T1000 (cell line): ENCODE results near the gene AK8.
"Not testable (repeated sequence)": the region's sequence is repeated elsewhere in the genome, so short reads cannot be mapped to it uniquely, and the experiment has no call there.

ENCODE experiments used
- DNase-seq: peaks from one replicate; lab custom pipeline; 2025; ENCODE audit warnings: mixed read lengths; lab: John Stamatoyannopoulos, UW

Gene AK8

DNA sequence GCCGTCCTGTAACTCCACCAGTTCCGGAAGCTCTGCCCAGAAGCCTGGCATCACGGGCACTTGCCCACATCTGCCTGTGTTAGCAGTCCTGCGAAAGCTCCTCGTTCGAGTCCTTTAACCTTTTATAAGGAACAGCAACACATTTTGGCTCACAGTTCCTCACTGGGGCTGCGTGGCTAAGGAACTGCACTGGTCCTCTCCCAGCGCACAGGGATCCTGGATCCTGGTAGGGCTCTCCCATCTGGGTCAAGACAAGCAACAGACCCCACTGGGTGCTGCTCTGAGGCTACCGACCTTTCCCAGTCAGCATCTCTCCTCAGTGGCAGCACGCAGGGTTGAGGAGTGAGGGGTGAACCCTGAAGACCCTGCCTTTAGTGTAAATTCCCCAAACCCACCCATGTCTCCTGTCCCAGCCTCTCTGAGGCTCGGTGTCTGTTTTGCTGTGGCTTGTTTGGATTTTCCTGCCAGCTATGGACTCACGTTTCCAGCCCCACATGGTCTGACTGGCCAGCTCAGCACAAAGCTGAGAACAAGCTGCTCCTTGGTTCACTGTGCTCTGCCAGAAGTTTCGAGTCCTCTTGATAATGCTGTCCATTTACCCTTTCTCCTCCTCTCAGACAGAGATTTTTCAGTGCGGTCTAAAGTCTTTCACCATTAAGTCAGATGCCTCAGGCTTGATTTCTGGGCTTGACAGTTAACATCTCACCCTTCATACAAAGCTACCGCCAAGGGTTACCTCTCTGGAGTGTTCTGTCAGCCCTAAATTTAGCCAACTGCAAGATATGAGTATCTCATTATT is 80.0 kb downstream of the AK8 start:
- no peak for DNase-seq

DNA sequence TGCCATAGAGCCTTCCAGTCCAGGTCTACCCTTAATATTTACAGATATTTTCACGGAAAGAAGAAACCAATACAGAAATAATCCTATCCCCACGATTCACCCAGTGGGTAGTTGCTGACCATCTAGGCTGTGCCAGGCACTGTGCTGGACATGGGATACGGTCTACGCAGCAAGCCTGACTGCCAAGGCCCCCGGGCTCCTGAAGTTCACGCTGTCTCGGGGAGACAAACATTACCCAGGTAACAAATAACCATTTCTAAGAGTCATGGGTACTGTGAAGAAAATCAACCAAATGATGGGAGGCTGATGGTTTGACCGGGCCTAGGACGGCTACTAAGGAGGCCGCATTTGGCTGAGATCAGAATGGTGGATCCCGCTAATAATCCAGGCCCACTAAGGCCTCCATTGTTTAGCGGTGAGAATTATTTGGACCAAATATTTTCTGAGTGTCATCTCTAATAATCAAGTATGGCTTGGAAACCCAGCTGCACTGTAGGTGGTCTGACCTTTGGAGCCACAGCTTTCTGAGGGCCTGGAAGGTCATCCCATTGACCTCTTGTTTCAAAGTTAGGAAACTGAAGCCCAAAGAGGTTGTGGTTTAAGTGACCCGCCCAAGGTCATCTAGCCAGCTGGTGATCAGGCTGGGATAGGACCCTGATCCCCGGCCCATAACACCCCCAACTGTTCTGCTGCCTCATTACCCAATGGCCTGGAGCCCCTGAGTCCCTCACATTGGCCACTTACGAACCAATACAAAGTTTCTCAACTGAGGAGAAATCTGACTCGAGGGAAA is 82.4 kb downstream of the AK8 start:
- DNase-seq = no peak

DNA sequence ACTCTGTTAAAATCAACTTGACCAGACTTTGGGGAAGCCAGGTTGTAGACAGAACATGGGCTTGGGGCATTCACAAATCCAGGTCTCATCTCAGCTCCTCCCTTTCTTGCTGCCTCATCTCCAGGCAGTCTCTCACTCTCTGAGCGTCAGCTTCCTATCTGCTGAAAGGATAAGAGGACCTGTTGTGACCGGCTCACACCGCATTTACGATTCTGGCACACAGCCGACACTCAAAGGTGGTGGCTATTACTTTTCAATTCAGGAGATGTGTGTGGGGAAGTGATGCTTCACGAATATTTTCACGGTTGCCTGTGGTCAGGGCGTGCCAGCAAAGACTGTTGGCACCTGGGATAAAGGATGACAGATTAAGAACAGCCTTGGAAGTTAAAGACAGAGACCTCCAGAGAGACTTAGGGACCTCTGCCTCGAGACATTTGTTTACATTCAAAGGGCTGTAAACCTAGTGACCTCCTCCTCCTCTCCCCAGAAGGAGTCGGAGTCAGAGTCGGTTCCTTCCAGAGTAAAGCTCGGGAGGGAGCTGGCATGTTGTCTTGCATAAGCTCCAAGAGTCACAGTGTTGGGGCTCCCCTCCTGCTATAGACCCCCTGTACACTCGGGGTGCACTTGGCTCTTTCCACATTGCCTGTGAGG is 83.2 kb downstream of the AK8 start:
- no peak for DNase-seq

DNA sequence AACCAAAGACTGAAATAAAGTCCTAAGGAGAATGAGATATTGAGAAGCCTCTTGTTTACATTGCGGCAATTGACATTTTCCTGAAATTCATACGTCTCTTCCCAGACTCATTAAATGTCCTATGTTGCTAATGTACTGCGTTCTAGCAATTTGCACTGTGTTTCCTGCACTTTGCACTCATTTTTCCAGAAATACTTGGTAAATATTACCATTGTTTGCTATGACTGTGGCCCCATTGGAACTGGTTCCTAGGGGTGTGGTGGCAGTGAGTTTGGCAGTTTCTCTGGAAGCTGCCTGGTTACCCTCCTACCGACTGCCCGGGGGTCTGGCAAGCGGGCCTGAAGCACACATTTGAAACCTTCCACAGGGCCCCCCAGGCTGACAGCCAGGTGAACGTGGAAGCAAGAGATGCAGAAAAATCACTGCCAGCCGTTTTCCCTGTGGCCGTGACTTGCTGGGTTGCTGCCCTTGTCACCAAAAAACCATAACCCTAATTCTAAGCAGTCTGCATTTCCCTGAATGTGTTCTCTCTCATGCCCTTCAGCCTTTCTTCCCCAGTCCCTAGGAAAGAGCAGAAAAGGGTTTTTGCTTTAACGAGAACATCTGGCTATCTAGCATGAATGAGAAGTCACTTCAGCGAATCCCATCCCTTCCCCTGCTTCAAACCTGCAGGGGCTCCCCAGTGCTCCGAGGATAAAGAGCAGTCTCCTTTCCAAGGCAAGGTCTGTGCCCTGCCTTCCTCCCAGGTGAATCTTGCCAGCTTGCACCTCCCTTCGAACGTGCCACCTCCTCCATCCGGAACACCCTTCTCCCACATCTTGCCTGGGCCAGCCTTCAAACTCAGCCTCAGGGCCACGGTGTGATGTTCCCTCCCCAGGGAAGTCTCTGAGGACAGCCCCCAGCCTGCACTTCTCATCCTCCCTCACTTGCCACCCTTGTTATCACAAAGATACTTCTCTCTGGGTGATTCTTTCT is 84.2 kb downstream of the AK8 start:
- DNase-seq = no peak

DNA sequence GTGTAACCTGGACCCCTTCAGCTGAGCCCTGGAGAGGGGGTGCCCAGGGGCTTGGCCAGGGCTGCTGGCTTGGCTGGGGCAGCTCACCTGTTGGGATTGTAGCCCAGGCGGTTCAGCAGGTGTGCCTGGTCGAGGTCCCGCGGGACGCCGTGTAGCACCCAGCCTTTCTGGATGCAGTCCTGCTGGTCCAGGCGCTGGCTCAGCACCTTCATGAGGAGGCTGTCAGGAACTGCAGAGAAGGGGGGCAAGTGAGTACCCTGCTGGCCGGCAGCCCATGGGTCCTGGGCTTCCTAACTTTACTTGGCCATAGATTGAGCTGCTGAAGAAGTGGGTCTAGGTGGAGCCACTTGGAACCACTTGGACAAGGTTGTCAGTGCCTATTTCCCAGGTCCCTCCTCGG is 85.5 kb downstream of the AK8 start:
- no peak for DNase-seq

DNA sequence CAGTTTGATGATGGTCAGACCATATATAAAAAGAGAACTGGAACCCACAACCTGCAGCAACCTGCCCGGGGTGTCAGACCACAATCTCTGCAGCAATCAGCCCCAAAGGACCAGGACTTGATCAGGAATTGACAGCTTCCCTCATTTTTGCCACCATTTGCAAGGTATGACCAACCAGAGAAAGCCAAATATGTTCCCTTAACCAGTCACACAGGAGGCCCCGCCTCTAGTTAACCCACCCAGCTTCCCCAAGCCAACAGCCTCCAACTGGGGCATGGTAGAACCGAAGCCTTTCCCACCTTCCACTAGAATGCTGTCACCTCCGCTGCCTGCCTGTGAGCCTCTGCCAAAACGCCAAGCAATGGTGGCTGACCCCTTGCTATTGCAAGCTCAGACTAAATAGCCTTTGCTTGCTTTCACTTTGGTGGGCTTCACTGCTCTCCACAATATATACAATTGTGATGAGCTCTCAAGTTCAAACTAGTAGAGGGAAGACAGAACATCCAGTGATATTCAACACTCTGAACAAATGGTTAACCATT is 86.3 kb downstream of the AK8 start:
- DNase-seq = no peak

DNA sequence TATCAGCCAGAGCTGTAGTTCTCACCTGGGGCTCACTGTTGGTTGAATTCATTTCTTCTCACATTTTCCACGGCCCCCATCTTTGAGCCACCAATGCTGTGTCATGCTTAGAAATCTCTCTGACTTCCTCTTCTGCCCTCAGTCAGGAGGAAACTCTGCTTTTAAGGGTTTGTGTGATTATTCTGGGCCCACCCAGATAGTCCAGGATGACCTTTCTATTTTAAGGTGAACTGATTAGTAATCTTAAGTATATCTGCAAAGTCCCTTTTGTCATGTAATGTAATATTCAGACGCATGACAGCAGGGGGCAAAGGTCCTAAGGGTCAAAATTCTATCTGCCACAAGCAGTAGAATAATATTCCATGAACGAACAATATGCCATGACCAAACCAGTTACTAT is 88.4 kb downstream of the AK8 start:
- DNase-seq = no peak

DNA sequence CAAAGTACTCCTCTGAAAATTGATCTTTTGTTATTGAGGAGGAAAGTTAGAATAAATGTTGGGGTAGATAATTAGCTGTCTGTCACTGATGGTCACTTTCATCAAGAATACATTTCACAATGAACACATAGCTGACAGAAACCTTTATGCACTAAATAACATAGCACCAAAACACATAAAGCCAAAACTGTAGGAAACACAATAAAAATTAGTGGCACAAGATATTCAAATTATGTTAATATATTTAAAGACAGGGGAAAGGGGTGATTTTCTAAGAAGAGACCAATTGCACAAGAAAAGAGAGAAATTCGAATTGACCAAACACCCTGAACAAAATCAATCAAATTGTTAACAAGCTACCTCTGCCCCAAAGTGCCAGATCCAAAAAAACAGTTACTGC is 89.7 kb downstream of the AK8 start:
- DNase-seq = no peak

DNA sequence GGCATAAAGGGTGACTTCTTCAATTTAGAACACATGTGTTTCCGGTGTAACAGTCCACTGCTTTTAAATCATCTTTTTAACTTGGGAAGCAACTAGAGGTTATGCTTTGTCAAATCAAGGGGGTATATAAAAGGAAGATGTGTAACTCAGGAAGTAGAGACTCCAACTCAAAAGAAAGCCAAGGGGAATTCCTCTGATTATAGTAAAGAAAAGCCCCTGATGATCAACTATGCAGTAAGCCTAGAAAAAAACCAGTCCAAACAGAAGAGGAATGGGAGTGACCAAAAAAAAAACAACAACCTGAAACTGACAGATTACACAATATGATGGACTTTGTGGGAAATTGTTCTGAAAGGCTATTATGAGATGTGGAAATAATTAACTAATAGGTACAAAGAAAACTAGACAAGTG is 90.3 kb downstream of the AK8 start:
- no peak for DNase-seq

DNA sequence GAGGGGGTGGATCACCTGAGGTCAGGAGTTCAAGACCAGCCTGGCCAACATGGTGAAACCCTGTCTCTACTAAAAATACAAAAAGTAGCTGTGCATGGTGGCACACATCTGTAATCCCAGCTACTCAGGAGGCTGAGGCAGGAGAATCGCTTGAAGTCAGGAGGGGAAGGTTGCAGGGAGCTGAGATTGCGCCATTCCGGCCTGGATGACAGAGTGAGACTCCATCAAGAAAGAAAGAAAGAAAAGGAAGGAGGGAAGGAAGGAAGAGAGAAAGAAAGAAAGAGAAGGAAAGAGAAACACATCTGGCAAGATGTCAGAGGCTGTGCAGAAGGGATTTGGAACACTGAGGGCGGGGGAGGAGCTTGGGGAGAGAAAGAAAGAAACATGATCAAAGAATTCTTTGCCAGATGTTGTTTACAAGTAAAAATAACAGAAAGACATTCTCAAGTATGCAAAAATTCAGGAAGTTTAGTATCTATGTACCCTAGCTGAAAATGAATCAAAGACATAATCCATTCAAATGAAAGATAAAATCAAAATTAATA is 93.7 kb downstream of the AK8 start:
- DNase-seq = no peak

DNA sequence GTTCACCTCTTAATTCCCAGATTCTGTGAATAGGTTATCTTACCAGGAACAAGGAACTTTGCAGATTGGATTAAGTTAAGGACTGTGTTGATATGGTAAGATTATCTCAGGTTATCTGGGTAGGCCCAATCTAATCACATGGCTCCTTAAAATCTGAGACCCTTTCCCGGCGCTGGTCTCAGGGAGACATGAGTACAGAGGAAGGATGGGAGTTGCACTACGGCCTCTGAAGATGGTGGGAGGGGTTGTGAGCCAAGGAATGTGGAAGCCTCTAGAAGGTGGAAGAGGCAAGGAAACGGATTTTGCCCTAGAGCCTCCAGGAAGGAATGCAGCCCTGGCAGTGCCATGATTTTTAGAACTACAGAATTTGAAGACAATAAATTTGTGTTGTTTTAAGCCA is 95.1 kb downstream of the AK8 start:
- no peak for DNase-seq

DNA sequence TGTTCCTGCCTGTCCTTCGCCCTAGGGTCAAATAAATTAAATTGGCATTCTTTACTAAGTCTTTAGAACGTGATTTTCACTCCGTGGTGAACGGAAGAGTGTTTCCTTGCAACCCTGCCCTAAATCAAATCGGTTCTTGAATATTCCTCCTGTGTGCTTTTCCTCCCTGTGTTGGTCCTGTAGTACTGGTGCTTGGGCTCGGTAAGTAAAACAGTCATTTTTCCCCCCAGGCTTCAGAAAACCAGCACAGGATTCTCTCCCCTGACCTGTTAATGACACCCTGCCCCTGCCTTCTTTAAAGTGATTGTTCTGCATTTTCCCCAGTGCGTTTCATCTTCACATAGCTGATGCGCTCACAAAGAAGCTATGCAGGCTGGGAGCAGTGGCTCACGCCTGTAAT is 96.0 kb downstream of the AK8 start:
- DNase-seq = no peak

DNA sequence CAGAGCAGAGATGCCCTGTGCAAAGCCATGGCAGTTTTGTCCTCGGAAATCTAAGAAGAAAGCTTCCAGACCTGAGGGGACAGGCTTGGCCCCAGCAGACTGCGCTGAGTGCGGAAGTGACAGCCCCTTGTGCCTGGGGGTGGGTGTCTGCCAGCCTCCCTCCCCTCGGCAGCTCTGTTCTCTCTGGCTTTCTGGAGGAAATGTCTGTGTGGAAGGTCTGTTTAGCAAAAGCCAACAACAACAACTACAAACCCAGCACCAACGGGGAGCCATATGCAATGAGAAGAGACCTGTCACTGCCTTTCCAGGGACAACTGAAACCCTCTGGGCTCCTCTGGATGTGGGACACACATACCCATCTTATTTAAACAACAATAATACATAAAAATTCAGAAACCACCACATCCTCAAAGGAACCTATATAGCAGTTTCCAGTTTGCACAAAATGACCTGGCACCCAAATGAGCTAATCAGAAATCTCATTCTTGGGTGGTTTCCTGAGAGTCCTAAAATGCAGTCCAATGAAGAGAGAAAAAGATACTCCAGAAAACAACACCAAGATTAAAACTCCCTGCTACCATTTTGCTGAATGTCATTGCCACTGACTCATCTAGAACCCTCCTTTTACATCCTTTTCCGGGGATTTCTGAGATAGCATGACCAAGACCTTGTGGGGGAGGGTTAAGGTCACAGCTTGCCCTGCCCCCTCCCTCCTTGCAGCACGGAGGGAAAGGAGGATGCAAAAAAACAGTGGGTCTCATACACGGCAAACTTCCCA is 97.7 kb downstream of the AK8 start:
- no peak for DNase-seq

DNA sequence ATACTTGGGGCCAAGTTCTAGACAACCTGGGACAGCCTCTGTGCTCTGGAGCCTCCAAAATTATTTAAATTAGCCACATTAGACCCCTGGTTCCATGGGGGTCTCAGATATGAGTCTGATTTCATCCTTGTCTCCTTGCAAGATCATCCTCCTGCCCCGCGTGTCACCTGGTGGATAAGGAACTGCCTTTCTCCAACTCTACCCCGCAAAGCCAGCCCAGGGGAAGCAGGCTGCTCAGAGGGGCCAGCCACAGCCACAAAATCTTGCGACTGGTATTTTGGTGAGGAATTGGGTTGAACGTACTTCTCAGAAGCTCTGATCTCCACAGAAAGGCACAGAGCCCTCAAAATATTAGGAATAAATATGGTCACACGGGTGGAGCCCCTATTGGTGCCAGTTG is 101.2 kb downstream of the AK8 start:
- DNase-seq = no peak

DNA sequence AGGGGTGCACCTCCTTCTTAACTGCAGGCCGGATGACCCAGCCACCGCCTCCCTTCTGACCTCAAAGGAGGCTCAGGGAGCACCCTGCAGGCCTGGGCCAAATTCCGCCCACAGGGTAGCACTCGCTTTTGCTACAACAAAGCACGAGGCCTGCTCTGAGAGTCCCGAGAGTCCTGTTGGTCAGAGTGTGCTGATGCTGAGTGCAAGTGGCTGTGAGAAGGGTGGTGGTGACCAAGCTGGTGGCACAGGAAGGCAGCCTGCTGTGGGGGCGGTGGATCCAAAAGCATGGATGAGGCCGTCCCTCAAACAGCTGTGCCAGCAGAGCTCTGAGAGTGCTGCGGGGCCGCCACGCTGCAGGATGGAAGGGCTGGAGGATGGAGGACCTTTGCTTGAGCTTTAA is 101.8 kb downstream of the AK8 start:
- DNase-seq = no peak

DNA sequence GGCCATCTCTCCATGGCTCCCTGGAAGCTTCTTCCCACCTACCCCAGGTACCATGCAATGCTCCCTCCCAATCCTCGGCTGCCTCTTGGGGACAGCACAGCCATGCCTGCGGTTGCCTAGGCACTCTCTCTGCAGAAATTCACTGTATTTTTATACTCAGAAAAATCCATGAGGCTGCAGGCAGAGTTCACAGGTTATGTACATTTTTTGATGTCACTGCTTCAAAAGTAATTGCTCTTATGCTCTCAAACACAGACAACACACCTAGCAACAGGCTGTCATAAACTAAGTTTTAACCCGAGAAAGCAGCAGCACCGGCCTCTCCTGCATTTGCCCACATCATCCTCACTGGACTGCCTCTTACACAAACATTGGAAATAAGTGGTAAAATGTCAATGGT is 102.4 kb downstream of the AK8 start:
- no peak for DNase-seq

DNA sequence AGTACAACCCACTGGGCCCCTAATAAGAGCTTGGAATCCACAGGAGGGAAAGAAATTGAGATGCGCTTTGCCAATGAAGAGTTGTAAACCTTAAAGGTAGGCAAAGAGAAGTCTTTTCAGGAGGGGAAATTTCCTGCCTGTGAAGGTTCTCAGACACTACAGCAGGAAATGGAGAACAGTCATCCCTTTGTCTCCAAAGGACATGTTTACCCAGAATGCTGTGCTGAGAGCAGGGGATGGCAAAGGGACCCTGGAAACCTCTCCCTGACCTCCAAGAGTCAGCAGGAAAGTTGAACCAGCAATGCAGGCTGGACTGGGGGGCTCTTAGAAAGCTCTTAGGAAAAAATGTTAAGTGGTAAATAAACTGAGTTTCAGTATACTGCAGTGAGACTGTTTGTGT is 103.2 kb downstream of the AK8 start:
- DNase-seq = no peak

DNA sequence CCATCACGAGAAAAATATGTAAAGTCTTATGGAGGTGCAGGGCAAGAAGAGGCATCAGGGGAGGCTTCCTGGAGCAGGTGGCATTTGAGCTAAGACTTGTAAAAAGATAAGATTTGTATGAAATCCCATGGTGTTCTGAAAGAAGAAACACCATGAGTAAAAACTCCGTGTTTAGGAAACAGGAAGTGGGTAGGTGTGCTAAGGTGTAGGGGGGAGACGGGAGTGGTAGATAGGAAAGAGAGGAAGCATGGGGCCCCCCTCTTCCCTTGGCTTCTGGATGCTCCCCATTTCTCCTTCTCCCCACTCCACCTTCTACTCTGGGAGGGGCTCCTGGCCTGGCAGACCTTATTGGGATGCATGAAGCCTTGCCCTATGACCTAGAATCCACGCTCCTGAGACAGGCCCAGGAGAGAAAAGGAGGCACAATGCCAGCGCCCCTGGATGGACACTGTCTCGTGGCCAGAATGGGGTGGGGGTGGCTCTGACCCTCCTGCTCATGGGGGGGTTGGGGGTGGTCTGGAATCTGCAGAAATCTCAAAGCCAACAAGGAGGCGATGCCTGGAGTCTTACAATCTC is 104.2 kb downstream of the AK8 start:
- DNase-seq = no peak

DNA sequence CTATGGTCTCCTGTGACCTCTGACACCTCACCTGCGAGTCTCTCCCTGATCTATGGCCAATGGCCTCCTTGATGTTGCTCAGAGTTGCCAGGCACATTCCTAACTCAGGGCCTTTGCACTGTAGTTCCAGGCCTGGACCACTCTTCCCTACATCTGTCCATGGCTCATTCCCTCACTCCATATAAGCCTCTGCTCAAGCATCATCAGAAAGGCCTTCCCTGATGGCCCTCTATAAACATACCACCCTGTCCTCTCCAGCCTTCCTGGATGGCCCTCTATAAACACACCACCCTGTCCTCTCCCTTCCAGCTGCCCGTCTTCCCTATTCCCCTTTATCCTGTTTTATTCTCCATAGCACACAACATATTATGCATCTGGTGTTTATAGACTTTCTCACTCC is 105.0 kb downstream of the AK8 start:
- no peak for DNase-seq

DNA sequence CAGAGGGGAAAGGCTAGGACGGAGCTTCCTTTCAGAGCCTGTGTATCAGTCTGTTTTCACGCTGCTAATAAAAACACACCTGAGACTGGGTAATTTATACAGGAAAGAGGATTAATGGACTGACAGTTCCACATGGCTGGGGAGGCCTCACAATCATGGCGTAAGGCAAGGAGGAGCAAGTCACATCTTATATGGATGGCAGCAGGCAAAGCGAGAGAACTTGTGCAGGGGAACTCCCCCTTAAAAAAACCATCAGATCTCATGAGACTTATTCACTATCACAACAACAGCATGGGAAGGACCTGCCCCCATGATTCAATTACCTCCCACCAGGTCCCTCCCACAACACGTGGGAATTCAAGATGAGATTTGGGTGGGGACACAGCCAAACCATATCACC is 106.3 kb downstream of the AK8 start:
- not testable (repeated sequence) for DNase-seq
